Fibroblast of lung (primary cell): ENCODE results near the gene DLG2.

ENCODE experiments used
- EZH2 ChIP-seq: IDR thresholded peaks from 2 replicates; pipeline ENCODE4 v1.5.1; 2012; ENCODE audit warnings: low read length, control low read depth, mild to moderate bottlenecking; ENCODE audit errors: missing control alignments
- TF ChIP-seq, protein P1 (sequence below), 2 donors: IDR thresholded peaks in 1 of 2; conservative IDR thresholded peaks in 1 of 2; 1 replicate in 1 of 2; 2 replicates in 1 of 2; pipeline ENCODE4 v1.5.1; 2011 to 2012; ENCODE audit warnings: low read length in 2 of 2, control low read depth in 1 of 2, inconsistent platforms in 1 of 2, low read depth in 1 of 2, mild to moderate bottlenecking in 1 of 2

DNA sequence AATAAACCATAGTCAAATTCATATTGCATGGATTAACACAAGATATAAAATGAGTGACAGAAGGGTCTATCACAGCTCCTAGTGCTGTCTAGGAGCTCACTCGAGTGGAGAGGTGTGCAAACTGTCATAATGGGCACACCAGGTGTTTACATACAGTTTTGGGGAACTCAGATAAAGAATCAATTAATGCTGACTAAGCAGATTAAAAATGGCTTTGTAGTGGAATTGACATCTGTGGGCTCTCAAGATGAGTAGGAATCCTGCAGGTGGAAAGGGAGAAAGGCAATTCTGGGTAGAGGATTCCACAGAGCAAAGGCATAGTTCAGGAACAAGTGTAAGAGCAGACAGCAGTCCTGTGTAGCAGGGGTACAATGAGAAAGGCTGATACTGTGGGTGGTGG lies 1844.8 kb downstream of the DLG2 start:
- TF ChIP-seq, protein P1, sequence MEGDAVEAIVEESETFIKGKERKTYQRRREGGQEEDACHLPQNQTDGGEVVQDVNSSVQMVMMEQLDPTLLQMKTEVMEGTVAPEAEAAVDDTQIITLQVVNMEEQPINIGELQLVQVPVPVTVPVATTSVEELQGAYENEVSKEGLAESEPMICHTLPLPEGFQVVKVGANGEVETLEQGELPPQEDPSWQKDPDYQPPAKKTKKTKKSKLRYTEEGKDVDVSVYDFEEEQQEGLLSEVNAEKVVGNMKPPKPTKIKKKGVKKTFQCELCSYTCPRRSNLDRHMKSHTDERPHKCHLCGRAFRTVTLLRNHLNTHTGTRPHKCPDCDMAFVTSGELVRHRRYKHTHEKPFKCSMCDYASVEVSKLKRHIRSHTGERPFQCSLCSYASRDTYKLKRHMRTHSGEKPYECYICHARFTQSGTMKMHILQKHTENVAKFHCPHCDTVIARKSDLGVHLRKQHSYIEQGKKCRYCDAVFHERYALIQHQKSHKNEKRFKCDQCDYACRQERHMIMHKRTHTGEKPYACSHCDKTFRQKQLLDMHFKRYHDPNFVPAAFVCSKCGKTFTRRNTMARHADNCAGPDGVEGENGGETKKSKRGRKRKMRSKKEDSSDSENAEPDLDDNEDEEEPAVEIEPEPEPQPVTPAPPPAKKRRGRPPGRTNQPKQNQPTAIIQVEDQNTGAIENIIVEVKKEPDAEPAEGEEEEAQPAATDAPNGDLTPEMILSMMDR (conservative IDR thresholded peaks at IDR 0.05 in 1 of 2, IDR thresholded peaks at IDR 0.05 in 1 of 2; ENCODE audit: low read depth in 1 of 2, low read length in 2 of 2) = no peak
- no peak for TF ChIP-seq EZH2
